ENCODE results near the gene PTPRN2.

The PTPRN2 gene

GRCh38 chr7:158133515-158134271 lies 453.9 kb downstream of the PTPRN2 start:
- DNase-seq = no peak

DNA sequence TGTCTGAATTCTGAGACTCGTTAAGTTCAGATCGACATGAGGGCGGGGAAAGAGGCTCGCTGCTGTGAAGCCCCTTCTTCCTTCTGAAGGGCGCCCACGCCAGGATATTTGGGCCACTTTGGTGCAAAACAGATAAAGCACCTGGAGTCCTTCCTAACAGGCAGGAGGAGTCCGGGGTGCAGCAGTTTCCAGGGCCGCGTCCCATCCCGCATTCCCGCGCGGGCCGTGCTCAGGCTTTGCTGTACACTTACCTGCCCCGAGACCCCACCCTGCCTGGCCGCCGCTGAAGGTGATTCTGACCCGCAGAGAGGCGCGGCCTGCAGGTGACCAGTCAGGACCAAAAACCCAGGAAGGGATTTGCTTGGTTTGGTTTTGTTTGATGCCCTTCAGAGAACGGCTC lies 454.6 kb downstream of the PTPRN2 start:
- DNase-seq = no peak

DNA sequence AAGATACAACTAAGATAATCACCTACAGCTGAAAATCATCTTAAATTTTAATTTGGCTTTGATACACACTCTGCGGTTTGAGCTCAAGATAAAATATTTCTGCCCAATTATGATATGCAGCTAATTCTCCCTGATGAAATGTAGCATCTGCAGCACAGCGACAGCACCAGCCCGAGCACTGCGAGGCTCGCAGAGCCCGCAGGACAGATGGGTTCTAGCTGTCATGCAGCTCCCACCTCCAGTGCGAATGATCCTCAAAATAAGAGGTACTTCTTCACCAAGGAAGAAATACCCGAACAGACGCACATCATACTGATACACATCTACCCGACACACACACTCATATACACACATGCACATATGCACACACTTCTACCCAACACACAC lies 457.6 kb downstream of the PTPRN2 start:
- DNase-seq = no peak

DNA sequence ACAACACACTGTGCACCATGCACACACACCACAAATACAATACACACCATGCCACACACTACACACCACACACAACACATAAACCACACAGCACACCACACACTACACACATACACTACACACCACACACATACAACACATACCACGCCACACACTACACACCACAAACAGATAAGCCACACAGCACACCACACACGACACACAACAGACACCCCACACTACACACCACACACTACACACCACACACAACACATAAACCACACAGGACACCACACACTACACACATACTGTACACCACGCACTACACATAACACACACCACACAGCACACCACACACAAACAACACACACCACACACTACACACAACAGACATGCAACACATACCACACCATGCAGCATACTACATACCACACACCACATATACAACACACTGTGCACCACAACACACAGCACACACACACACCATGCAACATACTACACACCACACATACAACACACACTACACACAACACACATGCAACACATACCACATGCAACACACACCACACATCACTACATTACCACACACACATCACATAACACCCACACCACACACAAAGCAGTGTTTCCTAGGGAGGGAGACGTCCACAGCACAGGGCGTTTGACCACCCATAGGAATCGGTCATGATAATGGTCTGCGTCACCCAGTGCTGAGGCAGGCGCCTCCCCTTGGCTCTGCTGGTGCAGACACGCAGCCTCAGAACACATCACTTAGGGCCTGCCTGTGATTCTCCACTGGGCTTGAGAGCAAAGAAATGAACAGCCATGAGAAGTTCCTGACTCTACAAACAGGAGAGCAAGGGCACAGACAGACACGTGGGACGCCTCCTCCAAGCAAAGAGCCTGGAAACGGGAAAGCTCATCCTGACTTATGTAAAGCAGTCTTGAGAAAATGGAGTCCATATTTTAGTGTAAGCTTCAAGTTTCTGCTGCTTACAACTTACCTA lies 458.3 kb downstream of the PTPRN2 start:
- no peak for DNase-seq

DNA sequence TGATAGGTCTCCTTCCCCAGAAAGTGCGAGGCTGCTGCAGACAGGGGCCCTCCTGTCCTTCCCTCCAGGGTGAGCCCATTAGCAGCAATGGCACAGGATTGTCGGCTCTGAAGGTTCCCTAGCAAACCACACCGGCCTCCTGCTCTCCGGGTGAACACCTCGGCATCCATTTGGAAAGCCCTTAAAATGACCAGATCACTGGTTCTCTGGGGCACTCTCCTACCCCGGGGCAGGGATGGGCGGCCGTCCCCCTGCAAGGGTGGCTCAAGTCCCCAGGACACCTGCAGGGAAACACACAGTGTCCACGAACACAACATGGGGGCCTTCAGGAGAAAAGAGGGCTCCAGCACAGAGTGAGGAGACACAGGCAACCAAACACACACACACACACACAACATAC lies 459.1 kb downstream of the PTPRN2 start:
- no peak for DNase-seq

GRCh38 chr7:158127241-158127640 lies 460.4 kb downstream of the PTPRN2 start:
- DNase-seq = no peak

DNA sequence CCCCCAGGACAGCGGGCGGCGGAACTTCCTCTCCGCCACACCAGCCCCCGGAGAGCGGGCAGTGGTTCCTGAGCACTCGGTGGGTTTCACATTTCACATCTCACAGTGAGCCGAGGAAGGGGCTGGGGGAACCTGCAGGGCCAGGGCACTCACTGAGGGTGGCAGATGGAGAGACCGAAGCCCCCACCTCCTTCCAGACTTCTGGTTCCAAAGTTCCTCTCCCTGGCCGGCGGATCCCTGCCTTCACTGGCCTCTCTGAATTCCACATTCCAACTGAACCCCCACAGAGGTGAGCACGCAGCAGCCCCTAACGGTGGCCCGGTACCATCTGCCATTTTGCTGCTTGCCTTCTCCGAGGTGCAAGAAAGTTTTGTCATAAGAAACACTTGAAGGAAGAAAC lies 461.0 kb downstream of the PTPRN2 start:
- no peak for DNase-seq

GRCh38 chr7:158125721-158126120 lies 461.9 kb downstream of the PTPRN2 start:
- no peak for DNase-seq

DNA sequence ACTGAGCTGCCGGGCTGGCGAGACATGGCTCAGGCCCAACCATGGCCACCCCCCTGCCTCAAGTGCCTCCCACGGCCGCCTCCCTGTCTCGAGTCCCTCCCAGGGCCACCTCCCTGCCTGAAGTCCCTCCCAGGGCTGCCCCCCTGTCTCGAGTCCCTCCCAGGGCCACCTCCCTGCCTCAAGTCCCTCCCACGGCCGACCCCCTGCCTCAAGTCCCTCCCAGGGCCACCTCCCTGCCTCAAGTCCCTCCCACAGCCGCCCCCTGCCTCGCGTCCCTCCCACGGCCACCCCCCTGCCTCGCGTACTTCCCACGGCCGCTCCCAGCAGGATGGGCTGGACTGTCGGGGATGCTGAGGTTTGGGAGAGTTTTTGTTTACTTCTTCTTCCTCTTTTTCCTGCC lies 462.5 kb downstream of the PTPRN2 start:
- DNase-seq = no peak

DNA sequence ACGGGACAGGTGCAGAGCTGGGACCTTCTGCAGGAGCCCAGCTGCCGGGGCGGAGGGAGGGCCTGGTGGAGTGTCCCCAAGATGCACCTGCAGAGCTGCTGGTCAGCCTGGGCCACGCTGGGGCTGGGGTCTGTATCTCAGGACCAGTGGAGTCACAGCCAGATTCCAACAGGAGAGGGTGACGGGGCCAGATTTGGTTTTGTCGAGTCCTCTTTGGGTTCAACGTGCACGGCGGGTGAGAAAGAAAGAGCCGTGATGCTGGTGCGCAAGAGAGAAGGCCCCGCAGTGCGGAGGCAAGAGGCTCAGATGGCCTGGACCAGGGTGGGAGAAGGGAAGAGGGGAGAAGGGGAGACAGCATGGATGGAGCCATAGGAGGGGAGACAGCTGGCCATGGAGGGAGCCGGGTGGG lies 462.9 kb downstream of the PTPRN2 start:
- DNase-seq = no peak

DNA sequence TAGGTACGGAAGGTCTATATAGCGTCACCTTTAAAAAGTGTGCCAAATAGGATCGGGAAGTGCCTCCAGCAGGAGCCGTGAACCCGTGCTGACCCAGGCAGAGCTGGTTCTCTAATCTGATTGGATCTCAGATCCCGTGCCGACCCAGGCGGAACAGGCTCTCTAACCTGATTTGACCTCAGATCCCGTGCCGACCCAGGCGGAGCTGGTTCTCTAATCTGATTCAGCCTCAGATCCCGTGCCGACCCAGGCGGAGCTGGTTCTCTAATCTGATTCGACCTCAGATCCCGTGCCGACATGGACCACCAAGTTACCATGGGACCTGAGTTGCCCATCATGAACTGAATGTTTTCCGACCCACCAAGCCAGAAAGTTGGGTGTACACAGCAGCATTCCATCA lies 463.9 kb downstream of the PTPRN2 start:
- DNase-seq = no peak

- DNase-seq = no peak
Measured at GRCh38 chr7:158123214-158123613, 464.4 kb downstream of the PTPRN2 start.

- DNase-seq = no peak
Measured at GRCh38 chr7:158121441-158122045, 466.1 kb downstream of the PTPRN2 start.

DNA sequence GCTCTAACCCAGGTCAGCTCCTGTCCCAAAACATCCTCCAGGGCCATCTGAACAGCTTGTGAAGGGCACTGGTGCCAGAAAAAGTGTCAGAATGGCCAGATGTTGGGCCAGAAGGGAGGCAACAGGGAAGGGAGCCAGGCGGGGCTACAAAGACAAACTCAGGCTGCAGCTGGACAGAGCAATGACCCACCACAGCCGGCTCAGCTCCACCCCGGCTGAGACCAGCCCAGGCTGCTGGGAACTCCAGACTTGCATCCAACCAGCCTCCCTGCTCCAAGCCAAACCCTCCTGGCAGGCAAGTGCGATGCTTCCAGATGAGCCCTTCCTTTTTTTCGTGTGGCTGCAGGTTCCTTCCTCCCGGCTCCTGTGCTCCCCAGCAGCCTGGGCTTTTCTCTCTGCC lies 466.9 kb downstream of the PTPRN2 start:
- DNase-seq = no peak

DNA sequence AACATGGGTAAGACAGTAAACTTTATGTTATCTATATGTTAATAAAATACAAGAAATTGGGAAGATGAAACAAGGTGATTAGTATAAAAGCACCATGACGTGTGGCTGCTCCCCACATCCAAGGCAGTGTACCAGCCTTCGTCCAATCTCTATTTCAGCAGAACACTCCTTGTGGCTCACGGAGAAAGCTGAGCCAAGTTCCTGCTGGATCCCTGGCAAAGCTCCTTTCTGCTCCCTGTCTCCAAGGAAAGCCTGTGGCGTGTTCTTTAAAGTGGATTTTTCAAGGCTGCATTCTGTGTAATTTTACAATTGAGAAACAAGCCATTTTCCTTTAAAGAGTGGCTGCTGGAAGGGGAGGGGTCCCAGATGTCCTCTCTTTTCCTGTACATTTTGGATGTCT lies 467.3 kb downstream of the PTPRN2 start:
- DNase-seq = no peak

- no peak for DNase-seq
Measured at GRCh38 chr7:158117341-158118222, 470.0 kb downstream of the PTPRN2 start.

GRCh38 chr7:158116235-158116634 lies 471.4 kb downstream of the PTPRN2 start:
- DNase-seq = no peak

DNA sequence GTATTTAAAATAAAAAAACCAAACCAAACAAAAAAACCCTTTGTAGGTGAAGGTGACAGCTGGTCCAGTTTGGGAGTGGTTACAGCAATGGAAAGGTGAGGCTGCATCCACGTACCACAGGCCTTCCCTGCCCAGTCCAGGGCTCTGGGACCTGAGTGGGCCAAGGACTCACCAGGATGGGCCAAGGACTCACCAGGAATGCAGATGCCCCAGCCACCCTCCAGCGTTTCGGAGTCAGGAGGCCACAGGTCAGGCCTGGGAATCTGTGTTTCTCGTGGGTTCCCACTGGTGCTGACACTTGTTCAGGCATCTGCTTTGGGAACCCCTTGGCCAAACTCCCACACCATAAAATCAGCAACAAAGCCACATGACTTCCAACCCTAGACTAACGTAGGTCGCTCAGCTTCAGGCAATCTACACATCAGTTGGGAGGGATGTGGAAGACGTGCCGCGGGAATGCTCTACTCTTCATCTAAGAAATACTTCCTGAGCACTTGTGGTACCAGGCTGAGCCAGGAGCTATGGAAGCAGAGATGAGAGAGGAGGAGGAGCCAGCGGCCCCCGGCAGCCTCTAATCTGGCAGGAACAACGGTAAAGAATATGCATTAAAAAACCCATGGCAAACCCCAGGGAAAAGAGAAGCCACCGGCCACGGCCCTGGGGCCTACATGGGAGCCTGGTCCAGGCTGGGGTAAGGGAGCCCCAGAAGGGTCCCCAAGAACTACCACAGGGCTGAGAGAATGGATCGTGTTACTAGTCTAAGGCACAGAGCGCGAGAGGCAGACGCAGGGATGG lies 473.4 kb downstream of the PTPRN2 start:
- no peak for DNase-seq

- DNase-seq = no peak
Measured at GRCh38 chr7:158113321-158114025, 474.1 kb downstream of the PTPRN2 start.

DNA sequence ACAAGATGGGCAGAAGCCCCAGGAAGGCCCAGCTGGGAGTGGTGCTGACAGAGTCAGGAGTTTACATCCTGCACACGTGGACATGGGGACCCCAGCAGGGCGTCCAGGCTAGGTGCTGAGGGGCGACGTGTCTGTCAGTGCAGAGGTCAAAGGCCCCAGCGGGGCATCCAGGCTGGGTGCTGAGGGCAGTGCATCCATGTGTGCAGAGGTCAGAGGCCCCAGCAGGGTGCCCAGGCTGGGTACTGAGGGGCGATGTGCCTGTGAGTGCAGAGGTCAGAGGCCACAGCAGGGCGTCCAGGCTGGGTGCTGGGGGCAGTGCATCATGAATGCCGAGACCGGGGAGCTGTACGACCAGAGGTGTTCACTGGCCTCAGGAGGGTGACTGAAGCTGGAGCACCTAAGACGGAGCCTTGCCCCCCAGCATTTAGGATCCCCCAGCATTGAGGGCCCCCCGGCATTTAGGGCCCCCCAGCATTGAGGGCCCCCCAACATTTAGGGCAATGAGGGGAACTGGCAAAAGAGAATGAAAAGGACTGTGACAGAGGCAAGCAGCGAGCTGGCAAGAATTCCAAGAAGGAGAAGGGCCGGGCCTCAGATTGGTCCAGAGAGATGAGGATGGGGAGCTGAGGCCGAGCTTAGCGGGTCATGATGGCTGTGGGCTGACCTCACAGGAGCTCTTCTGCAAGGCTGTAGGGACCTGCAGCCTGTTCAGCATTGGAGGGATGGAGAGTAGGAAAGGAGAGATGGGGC lies 474.9 kb downstream of the PTPRN2 start:
- no peak for DNase-seq

All from right kidney (tissue), 1 donor.